ENCODE measurements around the gene HEXD.
"Not testable (repeated sequence)": the region's sequence is repeated elsewhere in the genome, so short reads cannot be mapped to it uniquely, and the experiment has no call there.

Gene HEXD

DNA sequence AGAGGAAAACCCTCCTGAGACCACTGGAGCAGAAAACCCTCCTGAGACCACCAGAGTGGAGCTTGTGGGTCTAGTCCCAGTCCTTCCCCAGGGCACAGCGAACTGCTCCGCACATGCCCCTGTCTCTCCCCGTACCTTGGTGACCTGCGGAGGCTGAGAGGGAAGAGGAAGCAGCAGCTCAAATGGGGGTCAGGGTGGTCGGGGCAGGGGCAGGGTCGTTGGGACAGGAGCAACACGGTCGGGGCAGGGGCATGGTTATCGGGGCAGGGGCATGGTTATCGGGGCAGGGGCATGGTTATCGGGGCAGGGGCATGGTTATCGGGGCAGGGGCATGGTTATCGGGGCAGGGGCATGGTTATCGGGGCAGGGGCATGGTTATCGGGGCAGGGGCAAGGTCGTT, 6.1 kb upstream of the HEXD start:
- not testable (repeated sequence) for H3K4me1 ChIP-seq (ENCODE audit: insufficient read depth, low read length)

DNA sequence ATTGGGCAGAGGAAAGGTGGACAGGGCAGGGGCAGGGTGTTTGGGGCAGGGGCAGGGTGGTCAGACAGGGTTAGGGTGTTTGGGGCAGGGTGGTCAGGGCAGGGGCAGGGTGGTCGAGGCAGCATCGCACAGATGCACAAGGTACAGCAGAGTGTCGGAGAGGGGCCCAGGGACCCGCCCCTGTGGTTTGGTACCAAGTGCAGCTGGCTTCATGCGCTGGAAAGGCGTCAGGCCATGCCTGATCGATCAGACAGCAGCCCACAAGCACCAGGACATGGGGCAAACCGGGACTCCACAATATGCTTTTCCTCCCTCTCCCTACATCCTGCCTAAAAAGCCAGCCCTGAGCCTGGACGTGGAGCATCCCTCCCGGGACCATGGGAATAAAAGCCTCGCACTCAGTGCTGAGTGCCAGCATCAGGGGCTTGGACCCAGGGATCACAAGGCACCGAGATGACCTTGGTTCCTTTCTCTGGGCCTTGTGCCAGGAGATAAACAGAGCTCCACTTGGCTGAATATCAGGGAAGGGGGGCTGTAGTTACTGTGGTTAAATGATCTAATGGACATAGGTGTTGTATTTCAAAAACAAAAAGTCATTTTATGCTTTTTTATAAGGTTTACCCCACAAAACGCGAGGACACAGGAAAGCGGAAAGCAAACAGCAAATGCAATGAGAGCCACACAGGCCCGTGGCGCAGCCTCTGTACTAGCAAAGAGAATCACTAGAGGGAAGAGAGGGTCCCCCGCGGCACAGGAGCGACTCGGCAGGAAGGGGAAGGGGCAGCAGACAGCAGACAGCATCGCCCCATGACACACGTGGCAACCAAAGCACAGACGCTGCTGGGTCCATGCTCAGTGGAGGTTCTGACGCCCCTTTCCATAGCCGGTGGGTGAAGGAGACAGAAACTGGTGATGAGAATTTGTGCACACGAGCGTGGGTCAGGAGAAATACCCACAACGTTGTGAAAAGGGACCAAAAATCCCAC, 5.3 kb upstream of the HEXD start:
- H3K9ac ChIP-seq (ENCODE audit: low read depth, low read length) = no peak overlapping the region
- H3K36me3 ChIP-seq (ENCODE audit: insufficient read depth, low read length) = no peaks in the 10 kb centered on the region

More for the DNA sequence above, 6.1 kb upstream of the HEXD start:
- not testable (repeated sequence) for H3K36me3 ChIP-seq (ENCODE audit: insufficient read depth, low read length); H3K9me3 ChIP-seq (ENCODE audit: control insufficient read depth, insufficient read depth, low read length); H3K9ac ChIP-seq (ENCODE audit: low read depth, low read length)

DNA sequence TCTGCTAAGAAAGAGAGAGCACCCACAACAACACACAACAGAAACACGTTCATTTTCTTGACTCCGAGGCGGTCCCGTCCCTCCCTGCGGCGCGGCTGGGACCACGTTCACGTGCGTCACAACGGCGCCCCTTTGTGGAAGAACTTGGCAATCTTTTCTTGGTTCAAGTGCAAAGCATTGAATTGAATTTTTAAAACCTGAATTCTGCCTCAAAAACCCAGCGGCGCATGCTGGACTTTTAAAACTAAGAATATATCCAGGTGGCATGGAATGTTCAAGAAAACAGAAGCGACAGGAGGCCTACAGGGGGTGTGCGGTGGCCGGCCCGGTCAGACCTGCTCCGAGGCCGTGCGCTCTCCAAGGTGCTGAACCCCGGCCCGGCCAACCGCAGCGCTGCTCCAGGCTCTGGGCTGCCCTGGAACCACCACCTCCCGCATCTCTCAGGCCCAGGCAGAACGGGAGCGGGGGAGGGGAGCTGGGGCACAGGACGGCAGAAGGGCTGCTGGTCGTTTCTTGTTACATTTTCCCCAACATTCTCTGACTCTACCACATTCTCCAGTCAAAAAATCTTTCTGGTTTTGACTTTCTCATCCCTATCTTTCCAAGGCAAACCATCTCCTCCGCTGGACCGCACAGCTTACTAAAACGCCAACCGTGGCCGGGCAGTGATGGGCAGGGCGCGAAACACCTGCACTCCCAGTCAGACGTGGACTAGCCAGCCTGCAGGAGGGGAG, 3.4 kb upstream of the HEXD start:
- Histone ChIP-seq H3K9me3 (ENCODE audit: control insufficient read depth, insufficient read depth, low read length) (no peaks in the 10 kb centered on the region), H3K36me3 (ENCODE audit: insufficient read depth, low read length) (no peaks in the 10 kb centered on the region), H3K9ac (ENCODE audit: low read depth, low read length) (no peak overlapping the region; the same call in 1 of the 2 replicates), H3K4me1 (ENCODE audit: insufficient read depth, low read length) (no peaks in the 10 kb centered on the region)

More for the DNA sequence above, 5.3 kb upstream of the HEXD start:
- Histone ChIP-seq H3K4me1 (ENCODE audit: insufficient read depth, low read length) (no peaks in the 10 kb centered on the region), H3K9me3 (ENCODE audit: control insufficient read depth, insufficient read depth, low read length) (no peaks in the 10 kb centered on the region)

DNA sequence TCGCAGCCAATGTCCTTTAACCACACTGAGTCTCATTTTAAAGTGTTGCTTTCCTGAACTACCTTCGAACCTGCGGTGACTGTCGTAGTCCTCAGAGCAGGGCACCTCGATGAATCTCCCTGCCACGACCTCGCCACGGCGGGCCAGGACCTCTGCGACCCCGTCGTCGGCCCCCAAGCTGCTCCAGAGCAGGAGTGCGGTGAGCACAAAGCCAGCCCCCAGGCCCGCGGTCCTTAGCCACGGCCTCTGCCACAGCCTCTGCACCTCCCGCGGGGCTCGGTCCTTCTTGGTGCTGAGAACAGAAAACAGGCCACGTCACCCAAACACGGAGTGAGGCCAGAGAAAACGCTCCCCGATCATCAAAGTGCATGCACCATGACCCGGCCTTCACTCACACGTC, 2.8 kb upstream of the HEXD start:
- Histone ChIP-seq H3K4me1 (ENCODE audit: insufficient read depth, low read length) (no peaks in the 10 kb centered on the region), H3K9me3 (ENCODE audit: control insufficient read depth, insufficient read depth, low read length) (no peaks in the 10 kb centered on the region), H3K9ac (ENCODE audit: low read depth, low read length) (no peak overlapping the region), H3K36me3 (ENCODE audit: insufficient read depth, low read length) (no peaks in the 10 kb centered on the region)

DNA sequence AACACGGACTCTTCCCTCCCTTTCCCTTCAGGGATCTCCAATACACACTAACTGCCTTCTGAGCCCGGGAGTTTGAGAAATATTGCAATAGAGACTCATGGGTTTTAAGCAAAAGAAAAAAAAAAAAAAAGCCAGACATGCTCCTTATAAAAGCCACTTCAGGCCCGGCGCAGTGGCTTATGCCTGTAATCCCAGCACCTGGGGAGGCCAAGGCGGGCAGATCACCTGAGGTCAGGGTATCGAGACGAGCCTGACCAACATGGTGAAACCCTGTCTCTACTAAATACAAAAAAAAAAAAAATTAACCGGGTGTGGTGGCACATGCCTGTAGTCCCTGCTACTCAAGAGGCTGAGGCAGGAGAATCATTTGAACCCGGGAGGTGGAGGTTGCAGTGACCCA, 2.4 kb upstream of the HEXD start:
- Histone ChIP-seq H3K4me1 (ENCODE audit: insufficient read depth, low read length) (no peaks in the 10 kb centered on the region), H3K9ac (ENCODE audit: low read depth, low read length) (no peak overlapping the region), H3K9me3 (ENCODE audit: control insufficient read depth, insufficient read depth, low read length) (no peaks in the 10 kb centered on the region), H3K36me3 (ENCODE audit: insufficient read depth, low read length) (no peaks in the 10 kb centered on the region)

DNA sequence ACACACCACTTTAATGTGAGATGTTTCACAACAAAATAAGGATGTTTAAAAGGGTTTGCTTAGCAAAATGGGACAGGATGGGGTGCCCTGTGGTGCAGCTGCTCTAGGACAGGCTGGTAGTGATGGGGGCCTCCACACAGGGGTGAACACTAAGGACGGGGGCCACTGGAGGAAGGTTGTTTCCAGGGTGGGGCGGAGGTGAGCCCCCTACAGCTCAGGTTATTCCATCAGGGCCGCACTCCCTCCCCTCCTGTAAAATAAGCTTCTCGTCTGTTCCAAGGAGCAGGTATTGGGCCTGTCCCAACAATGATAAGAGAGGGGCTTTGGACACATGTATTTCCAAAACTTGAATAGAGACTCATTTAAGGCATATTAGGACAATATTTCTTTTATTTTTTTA, 1.9 kb upstream of the HEXD start:
- no peaks in the 10 kb centered on the region for H3K9me3 ChIP-seq (ENCODE audit: control insufficient read depth, insufficient read depth, low read length)
- no peaks in the 10 kb centered on the region for H3K4me1 ChIP-seq (ENCODE audit: insufficient read depth, low read length)
- H3K36me3 ChIP-seq (ENCODE audit: insufficient read depth, low read length) = no peaks in the 10 kb centered on the region
- no peak overlapping the region for H3K9ac ChIP-seq (ENCODE audit: low read depth, low read length)

DNA sequence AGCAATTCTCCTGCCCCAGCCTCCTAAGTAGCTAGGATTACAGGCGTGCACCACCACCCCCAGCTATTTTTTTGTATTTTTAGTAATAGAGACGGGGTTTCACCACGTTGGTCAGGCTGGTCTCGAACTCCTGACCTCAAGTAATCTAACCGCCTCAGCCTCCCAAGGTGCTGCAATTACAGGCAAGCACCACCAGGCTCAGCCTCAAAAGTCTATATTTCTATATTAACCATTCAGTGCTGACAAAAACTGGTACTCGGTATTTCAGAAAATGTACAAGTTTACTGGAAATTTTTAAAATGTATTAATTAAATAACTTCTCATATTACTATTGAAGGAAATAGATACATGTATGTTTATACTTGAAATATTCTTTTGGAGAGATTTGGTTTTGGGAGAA, 1.4 kb upstream of the HEXD start:
- Histone ChIP-seq H3K4me1 (ENCODE audit: insufficient read depth, low read length) (no peaks in the 10 kb centered on the region), H3K36me3 (ENCODE audit: insufficient read depth, low read length) (no peaks in the 10 kb centered on the region), H3K9me3 (ENCODE audit: control insufficient read depth, insufficient read depth, low read length) (no peaks in the 10 kb centered on the region), H3K9ac (ENCODE audit: low read depth, low read length) (no peak overlapping the region)

DNA sequence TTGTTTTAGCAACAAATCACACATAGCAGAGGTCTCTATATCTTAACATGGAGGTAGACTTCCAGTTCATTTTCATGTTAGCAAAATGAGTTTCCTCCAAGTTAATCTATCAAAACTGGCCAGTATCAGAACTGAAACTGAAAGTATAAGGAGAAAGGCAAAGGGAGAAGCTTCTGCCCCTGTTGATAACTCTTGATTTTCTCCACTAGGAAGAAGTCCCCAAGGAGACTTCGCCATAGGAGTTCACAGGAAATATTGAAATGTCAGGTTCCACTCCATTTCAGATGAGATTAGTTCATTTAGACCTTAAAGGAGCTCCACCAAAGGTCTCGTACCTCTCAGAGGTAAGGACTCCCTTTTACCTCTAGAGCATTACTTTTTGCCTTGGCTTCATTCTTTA, 1.4 kb downstream of the HEXD start:
- Histone ChIP-seq H3K9me3 (ENCODE audit: control insufficient read depth, insufficient read depth, low read length) (0 out of 2 replicates have a peak, but pooled peaks cover 3% of the 10 kb centered on the region), H3K36me3 (ENCODE audit: insufficient read depth, low read length) (no peaks in the 10 kb centered on the region), H3K9ac (ENCODE audit: low read depth, low read length) (no peak overlapping the region), H3K4me1 (ENCODE audit: insufficient read depth, low read length) (no peaks in the 10 kb centered on the region)

DNA sequence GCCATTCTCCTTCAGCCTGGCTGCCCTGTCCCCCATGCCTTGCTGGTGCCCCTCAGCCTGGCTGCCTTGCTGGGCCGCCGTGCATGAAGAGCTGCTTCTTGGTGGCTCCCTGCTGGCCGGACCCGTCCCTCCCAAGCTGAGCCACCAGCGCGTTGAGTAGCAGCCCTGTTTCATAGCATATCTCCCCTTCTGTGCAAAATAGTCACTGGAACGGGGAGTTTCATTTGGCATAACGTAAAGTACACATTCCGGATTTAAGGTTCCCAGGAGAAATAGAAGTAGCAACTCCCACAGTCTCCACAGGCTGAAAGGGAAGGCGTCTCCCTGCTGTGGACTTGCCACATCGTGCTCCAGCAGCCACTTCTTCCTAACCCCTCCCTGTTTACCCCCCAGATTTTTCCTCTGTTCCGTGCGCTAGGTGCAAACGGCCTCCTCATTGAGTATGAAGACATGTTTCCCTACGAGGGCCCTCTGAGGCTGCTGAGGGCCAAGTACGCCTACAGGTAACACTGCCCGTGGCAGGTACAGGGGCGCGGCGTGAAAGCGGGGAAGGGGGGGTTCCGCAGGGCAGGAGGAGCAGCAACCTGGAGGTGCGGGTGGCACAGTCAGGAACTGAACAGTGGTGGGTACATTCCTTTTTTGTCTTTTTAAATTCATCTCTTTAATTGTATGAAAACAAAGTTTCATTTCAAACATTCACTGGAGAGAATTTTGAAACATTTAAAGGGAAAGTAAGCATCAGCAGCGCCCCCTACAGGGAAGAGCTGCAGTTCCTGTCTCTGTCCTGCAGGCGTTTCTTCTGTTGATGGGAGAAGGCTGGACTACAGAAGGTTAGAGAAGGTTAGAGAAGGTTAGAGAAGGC, 6.1 kb downstream of the HEXD start:
- Histone ChIP-seq H3K36me3 (ENCODE audit: insufficient read depth, low read length) (peaks cover 2% of the 10 kb centered on the region; the same call in 1 of the 2 replicates), H3K9ac (ENCODE audit: low read depth, low read length) (no peak overlapping the region), H3K4me1 (ENCODE audit: insufficient read depth, low read length) (no peaks in the 10 kb centered on the region), H3K9me3 (ENCODE audit: control insufficient read depth, insufficient read depth, low read length) (0 out of 2 replicates have a peak, but pooled peaks cover 3% of the 10 kb centered on the region)

DNA sequence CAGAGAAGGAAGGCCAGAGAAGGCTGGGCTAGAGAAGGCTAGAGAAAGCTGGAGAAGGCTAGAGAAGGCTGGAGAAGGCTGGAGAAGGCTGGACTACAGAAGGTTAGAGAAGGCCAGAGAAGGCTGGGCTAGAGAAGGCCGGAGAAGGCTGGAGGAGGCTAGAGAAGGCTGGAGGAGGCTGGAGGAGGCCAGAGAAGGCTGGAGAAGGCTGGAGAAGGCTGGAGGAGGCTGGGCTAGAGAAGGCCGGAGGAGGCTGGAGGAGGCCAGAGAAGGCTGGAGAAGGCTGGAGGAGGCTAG, 6.7 kb downstream of the HEXD start:
- no peak overlapping the region for H3K9ac ChIP-seq (ENCODE audit: low read depth, low read length)
- H3K4me1 ChIP-seq (ENCODE audit: insufficient read depth, low read length) = no peaks in the 10 kb centered on the region
- 0 out of 2 replicates have a peak, but pooled peaks cover 3% of the 10 kb centered on the region for H3K9me3 ChIP-seq (ENCODE audit: control insufficient read depth, insufficient read depth, low read length)
- H3K36me3 ChIP-seq (ENCODE audit: insufficient read depth, low read length) = peaks cover 2% of the 10 kb centered on the region; the same call in 1 of the 2 replicates

DNA sequence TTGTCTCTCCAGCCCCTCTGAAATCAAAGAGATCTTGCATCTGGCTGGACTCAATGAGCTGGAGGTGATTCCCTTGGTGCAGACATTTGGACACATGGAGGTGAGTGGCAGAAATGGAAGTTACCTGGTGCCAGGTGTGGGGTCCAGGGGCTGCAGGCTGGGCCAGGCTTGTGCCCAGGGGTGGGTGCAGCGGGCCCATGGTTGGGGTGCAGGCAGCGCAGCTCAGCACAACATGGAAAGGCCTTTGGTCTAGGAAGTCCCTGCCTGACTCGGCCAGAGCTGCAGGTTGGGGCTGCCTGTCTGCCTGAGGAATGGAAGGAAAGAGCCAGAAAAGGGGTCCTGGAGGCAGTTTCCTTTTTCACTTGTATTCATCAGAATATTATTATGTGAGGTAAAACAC, 10.4 kb downstream of the HEXD start:
- no peak overlapping the region for H3K9ac ChIP-seq (ENCODE audit: low read depth, low read length)

DNA sequence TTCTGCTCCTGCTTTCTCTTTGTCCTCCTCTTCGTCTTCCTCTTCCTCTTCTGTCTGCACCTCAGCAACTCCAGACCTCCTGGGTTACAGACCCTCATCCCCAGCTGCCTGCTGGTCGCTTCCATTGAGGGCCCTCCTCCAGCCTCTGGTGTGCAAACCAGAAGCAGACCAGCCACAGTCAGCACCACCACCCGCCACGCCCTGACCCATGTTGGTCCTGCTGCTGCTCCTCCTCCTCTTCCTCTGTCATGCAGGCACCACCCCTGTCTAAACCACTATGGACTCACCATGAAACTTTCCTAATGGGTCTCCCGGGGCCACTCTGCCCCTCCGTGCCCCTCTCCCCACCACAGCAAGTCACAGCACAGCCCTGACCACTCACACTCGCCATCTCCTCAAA, 11.7 kb downstream of the HEXD start:
- H3K9ac ChIP-seq (ENCODE audit: low read depth, low read length) = no peak overlapping the region
- H3K9me3 ChIP-seq (ENCODE audit: control insufficient read depth, insufficient read depth, low read length) = no peaks in the 10 kb centered on the region
- H3K36me3 ChIP-seq (ENCODE audit: insufficient read depth, low read length) = peaks cover 2% of the 10 kb centered on the region; the same call in 1 of the 2 replicates
- H3K4me1 ChIP-seq (ENCODE audit: insufficient read depth, low read length) = no peaks in the 10 kb centered on the region

More for the DNA sequence above, 10.4 kb downstream of the HEXD start:
- H3K36me3 ChIP-seq (ENCODE audit: insufficient read depth, low read length) = peaks cover 2% of the 10 kb centered on the region; the same call in 1 of the 2 replicates
- no peaks in the 10 kb centered on the region for H3K9me3 ChIP-seq (ENCODE audit: control insufficient read depth, insufficient read depth, low read length)
- H3K4me1 ChIP-seq (ENCODE audit: insufficient read depth, low read length) = no peaks in the 10 kb centered on the region

DNA sequence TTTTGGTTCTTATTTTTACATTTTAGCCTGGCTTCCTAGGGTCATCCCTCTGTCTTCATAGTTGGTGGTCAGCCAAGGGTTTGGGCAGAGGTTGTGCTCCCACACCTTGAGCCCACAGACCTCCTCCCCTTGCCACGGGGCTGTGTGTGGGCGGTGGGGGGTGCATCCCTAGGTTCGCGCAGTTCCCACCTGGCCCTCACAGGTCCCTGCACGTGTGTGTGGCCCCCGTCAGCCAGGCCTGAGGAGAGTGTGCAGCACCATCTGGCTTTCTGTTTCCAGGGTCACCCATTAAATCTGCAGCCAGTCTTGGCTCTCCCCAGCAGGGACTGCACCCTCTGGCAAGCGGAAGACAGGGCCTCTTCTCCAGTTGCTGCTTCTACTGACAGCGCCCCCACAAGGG, 13.9 kb downstream of the HEXD start:
- Histone ChIP-seq H3K36me3 (ENCODE audit: insufficient read depth, low read length) (peaks cover 2% of the 10 kb centered on the region; the same call in 1 of the 2 replicates), H3K9ac (ENCODE audit: low read depth, low read length) (no peak overlapping the region), H3K4me1 (ENCODE audit: insufficient read depth, low read length) (no peaks in the 10 kb centered on the region; the same call in 1 of the 2 replicates), H3K9me3 (ENCODE audit: control insufficient read depth, insufficient read depth, low read length) (no peaks in the 10 kb centered on the region)
